ENCODE data around the gene DEXI.

Gene DEXI

DNA sequence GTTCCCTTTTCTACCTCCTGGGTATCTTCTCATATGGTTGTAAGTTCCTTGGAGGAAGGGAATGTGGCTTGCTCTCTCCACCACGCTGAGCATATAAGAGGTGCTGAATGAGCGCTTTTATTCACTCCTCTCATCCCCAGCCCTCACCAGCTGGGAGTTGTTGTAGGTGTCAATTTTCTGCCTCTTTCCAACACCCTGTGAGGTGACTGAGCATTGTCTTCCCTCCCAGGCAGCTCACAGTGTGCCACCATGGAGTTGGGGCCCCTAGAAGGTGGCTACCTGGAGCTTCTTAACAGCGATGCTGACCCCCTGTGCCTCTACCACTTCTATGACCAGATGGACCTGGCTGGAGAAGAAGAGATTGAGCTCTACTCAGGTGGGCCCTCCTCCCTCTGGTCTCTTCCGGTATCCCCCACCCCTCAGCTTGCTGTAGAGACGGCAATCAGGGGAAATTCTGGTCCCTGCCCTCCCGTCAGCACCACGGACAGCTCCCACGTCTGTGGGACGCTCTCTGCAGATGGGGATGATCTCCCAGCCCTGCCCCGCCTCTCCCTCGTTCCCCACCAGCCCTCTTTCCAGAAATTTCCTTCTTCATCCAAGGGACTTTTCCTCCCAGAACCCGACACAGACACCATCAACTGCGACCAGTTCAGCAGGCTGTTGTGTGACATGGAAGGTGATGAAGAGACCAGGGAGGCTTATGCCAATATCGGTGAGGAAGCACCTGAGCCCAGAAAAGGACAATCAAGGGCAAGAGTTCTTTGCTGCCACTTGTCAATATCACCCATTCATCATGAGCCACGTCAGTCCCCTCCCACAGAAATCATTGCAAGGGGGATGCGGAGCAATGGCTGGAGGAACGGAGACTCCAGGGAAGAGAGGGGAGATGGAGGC, 47.0 kb downstream of the DEXI start:
- no peak for DNase-seq (ENCODE audit: low read depth in 2 of 2)

DNA sequence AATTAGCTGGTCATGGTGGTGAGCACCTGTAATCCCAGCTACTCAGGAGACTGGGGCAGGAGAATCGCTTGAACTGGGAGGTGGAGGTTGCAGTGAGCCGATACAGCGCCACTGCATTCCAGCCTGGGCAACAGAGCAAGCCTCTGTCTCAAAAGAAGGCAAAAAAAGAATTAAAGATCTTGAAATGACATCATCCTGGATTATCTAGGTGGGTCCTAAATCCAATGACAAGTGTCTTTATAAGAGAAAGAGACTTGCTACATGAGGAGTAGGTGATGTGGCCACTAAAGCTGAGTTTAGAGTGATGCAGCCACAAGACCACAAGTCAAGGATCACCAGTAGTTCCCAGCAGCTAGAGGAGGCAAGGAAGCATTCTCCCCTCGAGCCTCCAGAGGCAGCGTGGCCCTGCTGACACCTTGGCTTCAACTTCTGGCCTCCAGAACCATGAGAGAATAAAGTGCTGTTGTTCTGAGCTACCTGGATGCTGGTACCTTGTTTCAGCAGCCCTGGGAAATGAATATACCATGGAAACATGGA, 49.4 kb downstream of the DEXI start:
- DNase-seq (ENCODE audit: low read depth in 2 of 2), result no peak

DNA sequence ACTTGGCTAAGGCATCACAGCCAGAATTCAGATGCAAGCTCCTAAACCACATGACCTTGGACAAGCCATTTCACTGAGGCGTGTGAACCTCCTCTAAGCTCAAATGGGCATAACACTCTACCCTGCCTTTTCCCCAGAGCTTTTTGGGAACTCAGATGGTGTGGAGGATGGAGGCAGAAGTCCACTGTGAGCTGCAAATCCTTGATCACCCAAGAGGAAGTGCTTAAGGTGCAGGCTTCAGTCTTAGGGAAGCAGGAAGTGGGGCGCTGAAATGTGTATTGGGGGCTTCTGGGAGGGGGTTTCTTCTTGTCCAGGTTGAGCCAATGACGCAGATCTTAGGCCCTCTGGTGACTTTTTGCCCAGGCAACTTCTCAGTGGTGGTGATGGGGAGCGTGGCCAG, 52.4 kb downstream of the DEXI start:
- no peak for DNase-seq (ENCODE audit: low read depth in 2 of 2)

DNA sequence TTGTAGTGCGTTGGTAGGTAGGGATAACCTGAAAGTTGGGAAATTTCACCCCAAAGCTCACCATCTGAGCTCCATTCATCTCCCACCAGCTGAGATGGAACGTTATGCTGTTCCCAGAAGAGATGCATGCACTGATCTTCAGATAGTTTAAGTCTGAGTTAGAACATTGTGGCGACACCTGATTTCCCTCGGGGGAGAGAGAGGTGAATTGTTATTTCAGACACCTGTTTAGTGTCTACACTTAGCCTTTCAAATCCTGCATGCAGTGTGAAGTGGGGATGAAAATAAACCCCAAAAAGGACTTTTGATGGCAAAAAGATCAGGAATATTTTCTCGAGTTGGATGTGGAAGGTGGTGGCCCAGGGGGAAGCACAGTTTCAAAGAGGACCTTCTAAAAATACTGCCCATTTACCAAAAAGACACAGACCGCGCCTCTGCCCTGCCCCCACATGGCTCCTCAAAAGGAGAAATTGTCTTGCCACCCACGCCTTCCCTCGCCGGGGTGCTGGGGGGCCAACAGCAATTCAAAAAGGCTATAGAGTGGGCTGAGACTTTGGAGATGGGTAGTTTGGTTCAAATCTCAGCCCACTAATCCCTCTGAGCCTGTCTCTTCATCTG, 53.8 kb downstream of the DEXI start:
- no peak for DNase-seq (ENCODE audit: low read depth in 2 of 2)

DNA sequence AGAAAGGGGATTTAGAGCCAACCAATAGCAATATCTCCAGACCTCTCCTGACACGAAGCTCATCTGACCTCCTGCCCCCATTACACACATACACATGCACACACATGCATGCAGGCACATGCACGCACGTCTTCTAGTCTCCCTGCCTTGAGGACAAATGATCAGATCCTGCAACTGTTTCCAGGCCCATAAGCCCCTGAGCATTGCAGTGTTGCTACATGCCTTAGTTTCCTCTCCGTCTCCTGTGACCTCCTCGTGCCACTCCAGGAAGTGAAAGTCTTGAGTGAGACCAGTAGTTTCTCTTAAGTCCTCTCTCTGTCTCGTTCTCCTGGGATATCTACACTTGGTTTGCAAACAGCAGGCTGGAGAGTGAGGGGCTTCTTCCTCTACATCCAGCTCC, 57.0 kb downstream of the DEXI start:
- no peak for DNase-seq (ENCODE audit: low read depth in 2 of 2)

DNA sequence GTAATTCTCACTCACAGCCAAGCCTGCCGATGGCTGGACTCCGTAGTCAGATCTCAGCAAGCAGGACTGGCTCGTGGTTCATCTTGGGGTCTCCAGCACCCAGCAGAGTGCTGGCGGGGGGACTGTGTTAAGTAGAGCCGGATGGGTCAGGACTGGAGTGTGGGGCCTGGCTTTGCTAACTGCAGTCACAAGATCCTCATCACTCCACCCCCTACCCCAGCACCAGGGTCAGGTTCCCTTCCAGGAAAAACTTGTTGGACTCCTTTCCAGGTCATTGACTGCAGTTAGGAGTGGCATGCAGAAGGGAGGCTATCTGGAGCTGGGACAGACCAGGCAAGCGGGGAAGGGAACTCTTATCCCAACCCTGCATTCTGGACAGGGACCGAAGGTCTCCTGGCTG, 59.3 kb downstream of the DEXI start:
- no peak for DNase-seq (ENCODE audit: low read depth in 2 of 2)

DNA sequence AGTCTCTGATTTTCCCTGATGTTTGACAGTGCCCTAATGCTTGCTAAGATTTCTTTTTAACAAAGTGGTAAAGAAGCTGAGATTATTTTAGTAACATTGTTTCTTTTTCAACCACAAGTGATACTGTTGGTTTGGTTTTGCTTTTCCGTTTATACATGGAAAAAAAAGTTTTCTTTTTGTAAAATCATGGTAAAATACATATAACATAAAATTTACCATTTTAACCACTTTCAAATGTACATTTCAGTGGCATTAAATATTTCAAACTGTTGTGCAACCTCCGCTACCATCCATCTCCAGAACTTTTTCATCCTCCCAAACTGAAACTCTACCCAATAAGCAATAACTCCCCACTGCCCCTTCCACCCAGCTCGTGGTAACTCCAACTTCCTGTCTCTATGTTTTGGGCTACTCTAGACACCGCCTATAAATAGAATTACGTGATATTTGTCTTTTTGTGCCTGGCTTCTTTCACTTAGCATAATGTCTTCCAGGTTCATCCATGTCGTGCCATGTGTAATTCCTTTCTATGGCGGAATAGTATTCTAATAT, 60.7 kb downstream of the DEXI start:
- DNase-seq (ENCODE audit: low read depth in 2 of 2), result no peak

DNA sequence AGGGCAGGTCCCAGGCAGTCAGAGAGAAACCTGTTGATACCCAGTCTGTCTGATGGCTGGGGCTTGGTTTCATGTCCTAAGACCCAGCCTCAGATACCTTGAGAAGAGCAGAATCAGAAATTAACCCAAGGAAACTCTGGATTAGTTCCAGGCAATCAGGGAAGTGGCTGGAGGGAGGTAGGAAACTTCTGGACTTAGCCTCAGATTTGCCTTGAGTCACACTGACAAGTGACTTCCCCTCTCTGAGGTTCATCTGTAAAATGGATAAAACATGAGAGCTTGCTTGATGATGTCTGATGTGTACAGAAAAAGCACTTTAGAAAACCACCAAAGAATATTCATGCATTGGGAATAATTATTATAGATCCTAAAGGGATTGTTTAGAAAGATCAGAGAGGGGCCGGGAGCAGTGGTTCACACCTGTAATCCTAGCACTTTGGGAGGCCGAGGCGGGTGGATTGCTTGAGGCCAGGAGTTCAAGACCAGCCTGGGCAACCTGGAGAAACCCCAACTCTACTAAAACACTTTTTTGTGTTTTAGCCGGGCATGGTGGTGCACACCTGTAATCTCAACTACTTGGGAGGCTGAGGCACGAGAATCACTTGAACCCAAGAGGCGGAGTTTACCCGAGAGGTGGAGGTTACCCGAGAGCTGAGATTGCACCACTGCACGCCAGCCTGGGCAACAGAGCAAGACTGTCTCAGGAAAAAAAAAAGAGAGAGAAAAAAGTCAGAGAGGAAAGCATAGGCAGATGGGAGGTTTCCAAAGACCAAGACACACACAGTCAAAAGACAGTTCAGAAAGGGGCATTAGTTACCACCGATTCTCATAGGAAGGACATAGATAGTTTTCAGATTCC, 61.4 kb downstream of the DEXI start:
- no peak for DNase-seq (ENCODE audit: low read depth in 2 of 2)

DNA sequence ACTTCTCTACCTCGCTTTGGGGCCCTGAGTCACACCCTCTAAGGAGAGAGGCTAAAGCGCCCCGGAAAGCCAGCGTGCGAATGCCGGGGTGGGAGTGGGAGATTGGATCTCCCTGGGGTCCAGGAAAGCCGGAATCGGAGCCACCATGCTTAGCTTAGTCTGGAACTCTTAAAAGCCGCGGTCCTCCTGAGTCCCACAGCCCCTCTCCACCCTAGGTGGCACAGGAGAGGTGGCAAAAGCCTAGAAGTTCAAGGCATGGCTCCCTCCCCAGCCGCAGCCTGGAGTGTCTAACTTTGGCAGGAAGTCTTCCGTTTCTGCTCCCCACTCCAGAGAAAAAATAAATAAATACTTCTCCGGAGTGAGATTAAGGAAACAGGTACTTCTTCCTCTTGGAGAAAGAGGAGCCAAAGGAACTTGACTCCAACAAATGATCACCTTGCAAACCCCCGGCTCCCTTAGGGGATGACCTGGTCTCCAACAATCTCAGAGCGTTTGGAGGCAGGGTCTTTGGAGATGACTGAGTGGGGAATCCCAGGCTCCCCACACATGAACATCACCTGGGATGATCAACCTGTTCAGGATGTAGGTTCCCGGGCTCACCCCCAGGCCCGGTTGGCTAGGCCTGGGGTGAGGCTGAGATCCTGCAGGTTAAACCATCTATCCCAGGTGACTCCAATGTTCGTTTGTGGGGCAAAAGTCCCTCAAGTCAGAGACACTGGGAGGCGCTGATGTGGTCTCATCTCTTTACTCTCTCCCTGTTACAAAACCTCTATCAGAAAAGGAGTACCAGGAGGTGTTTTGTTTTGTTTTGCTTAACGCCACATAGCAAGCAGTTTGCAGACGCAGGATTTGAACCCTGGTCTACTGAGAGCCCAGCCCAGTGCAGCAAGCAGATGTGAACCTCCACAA, 62.3 kb downstream of the DEXI start:
- no peak for DNase-seq (ENCODE audit: low read depth in 2 of 2)
